Esophagus muscularis mucosa (tissue), 4 donors: ENCODE results near the gene TPGS2. TPM values are rescaled to one million over a fixed set of nuclear protein-coding genes. Genes with fewer than 3 reads are reported as not detected.

Experiments
- DNase-seq: peaks from one replicate; pipeline ENCODE4 v3.0.0-alpha.2; 2017; ENCODE audit errors: extremely low spot score
- H3K27ac ChIP-seq, 4 donors: fragments of 200-600 bp; sonication (generic); replicated peaks in 1 of 4; 1 replicate in 3 of 4; 2 replicates in 1 of 4; pipeline ENCODE4 v1.5.1; 2016 to 2019; ENCODE audit warnings: mild to moderate bottlenecking in 1 of 4
- H3K27me3 ChIP-seq, 4 donors: fragments of 200-600 bp; sonication (generic); one replicate each; pipeline versions ENCODE4 v1.5.1 to v1.6.0; 2016 to 2019
- H3K36me3 ChIP-seq, 4 donors: fragments of 200-600 bp; sonication (generic); one replicate each; pipeline ENCODE4 v1.5.1; 2016 to 2019
- H3K4me1 ChIP-seq, 4 donors: fragments of 200-600 bp; sonication (generic); one replicate each; pipeline ENCODE4 v1.5.1; 2016 to 2019
- H3K4me3 ChIP-seq, 4 donors: fragments of 200-600 bp; sonication (generic); 1 replicate in 2 of 4; 2 replicates in 2 of 4; pipeline ENCODE4 v1.5.1; 2016 to 2019; ENCODE audit warnings: mild to moderate bottlenecking in 4 of 4, moderate library complexity in 1 of 4
- H3K9me3 ChIP-seq, 4 donors: fragments of 200-600 bp; sonication (generic); 1 replicate in 3 of 4; 2 replicates in 1 of 4; pipeline ENCODE4 v1.5.1; 2016 to 2019
- EP300 ChIP-seq: sonication (generic); formaldehyde crosslinking; IDR thresholded peaks from one replicate; pipeline ENCODE4 v1.6.1; 2017; ENCODE audit warnings: antibody characterized with exemption
- POLR2A ChIP-seq: fragments of 450-650 bp; IDR thresholded peaks from one replicate; pipeline ENCODE4 v1.6.1; 2017; ENCODE audit warnings: antibody characterized with exemption, moderate library complexity, mild to moderate bottlenecking, low read depth
- POLR2AphosphoS5 ChIP-seq, 2 donors: sonication (generic); formaldehyde crosslinking; IDR thresholded peaks; one replicate each; pipeline ENCODE4 v1.6.1; 2017; ENCODE audit warnings: antibody characterized with exemption in 2 of 2
- WGBS: methylation state at CpG from one replicate; pipeline ENCODE4 v1.1.5; 2018; 5-methylcytosine and 5-hydroxymethylcytosine counted together
- intact Hi-C: fragments of 100-400 bp; cut with DNase I; formaldehyde crosslinking; loops from one replicate; pipeline ENCODE4 v1.15.1; 2023
- total RNA-seq, 4 donors: library from RNA; depleted of rRNA; stranded (reverse); fragments of >200 nt; gene quantifications; one replicate each; pipeline versions ENCODE4 v1.1.0 to v1.2.1, GENCODE V29; 2016
- TF ChIP-seq, protein P1 (sequence below), 3 experiments: fragments of 200-600 bp in 2 of 3; fragments of 450-650 bp in 1 of 3; sonication (generic) in 2 of 3; IDR thresholded peaks; one replicate each; pipeline ENCODE4 v1.5.1; 2017 to 2019; ENCODE audit warnings: antibody characterized with exemption in 3 of 3, mild to moderate bottlenecking in 2 of 3, moderate library complexity in 1 of 3

The TPGS2 gene
- total RNA-seq, 4 donors from 2014 or later: 74.3 to 117 (median 91.5) TPM

DNA sequence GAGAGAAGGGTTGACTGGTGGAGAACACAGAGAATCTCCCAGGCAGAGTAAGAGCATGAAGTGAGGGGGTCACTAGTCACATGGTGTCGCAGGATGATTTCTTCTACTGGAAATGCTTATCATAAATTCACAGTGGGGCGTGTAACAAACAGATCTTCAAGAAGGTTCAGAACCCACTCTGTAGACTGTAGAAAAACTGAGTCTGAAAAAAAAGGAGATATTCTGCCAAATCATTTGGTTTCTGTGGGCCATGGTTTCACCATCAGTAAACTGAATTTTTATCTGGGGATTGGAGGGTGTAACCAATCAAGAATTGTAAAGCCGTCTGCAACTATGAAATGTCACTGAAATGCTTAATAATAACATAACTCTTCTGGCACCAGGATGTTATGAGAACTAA is 15.0 kb downstream of the TPGS2 start:
- Histone ChIP-seq H3K9me3 (no peaks in the 10 kb centered on the region), H3K4me3 (no peak overlapping the region), H3K4me1 (peaks cover 9 to 36% (median 31%) of the 10 kb centered on the region in 4 donors), H3K36me3 (peaks cover 10 to 49% (median 16%) of the 10 kb centered on the region in 4 donors), H3K27ac (peak overlapping the region; percentile 28 to 70 (median 50)), H3K27me3 (no peaks in the 10 kb centered on the region)
- TF ChIP-seq POLR2A (no peak), EP300 (no peak), POLR2AphosphoS5 (IDR thresholded peaks at IDR 0.05) (no peak)
- TF ChIP-seq, protein P1, sequence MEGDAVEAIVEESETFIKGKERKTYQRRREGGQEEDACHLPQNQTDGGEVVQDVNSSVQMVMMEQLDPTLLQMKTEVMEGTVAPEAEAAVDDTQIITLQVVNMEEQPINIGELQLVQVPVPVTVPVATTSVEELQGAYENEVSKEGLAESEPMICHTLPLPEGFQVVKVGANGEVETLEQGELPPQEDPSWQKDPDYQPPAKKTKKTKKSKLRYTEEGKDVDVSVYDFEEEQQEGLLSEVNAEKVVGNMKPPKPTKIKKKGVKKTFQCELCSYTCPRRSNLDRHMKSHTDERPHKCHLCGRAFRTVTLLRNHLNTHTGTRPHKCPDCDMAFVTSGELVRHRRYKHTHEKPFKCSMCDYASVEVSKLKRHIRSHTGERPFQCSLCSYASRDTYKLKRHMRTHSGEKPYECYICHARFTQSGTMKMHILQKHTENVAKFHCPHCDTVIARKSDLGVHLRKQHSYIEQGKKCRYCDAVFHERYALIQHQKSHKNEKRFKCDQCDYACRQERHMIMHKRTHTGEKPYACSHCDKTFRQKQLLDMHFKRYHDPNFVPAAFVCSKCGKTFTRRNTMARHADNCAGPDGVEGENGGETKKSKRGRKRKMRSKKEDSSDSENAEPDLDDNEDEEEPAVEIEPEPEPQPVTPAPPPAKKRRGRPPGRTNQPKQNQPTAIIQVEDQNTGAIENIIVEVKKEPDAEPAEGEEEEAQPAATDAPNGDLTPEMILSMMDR (IDR thresholded peaks at IDR 0.05): no peak
- intact Hi-C loops: no loop called here
- no peak for DNase-seq
- 87% methylated on average over 3 of the region's 3 CpGs for WGBS

GRCh38 chr18:36813101-36813775 is 15.6 kb downstream of the TPGS2 start:
- no peaks in the 10 kb centered on the region for H3K27me3 ChIP-seq
- H3K4me1 ChIP-seq: peaks cover 9 to 36% (median 31%) of the 10 kb centered on the region in 4 donors
- 82% methylated on average over 4 of the region's 4 CpGs for WGBS
- no peak for TF ChIP-seq POLR2AphosphoS5 (IDR thresholded peaks at IDR 0.05)
- TF ChIP-seq EP300: no peak
- no peak for TF ChIP-seq POLR2A
- TF ChIP-seq, protein P1 (IDR thresholded peaks at IDR 0.05): no peak
- no peak for DNase-seq
- H3K36me3 ChIP-seq: peaks cover 8 to 43% (median 13%) of the 10 kb centered on the region in 4 donors
- intact Hi-C loops: no loop called here
- H3K4me3 ChIP-seq: no peak overlapping the region
- no peaks in the 10 kb centered on the region for H3K9me3 ChIP-seq
- H3K27ac ChIP-seq: peak overlapping the region; percentile 28 to 70 (median 50)

GRCh38 chr18:36812678-36813077 is 16.1 kb downstream of the TPGS2 start:
- 78% methylated on average over 3 of the region's 3 CpGs for WGBS
- Histone ChIP-seq H3K27ac (peak overlapping the region; percentile 33 to 70 (median 68)), H3K4me3 (no peak overlapping the region), H3K9me3 (no peaks in the 10 kb centered on the region), H3K36me3 (peaks cover 8 to 42% (median 13%) of the 10 kb centered on the region in 4 donors), H3K27me3 (no peaks in the 10 kb centered on the region), H3K4me1 (peaks cover 9 to 36% (median 31%) of the 10 kb centered on the region in 4 donors)
- no peak for DNase-seq
- TF ChIP-seq POLR2AphosphoS5 (IDR thresholded peaks at IDR 0.05) (peak in 1 of 2 donors; percentile 42), EP300 (no peak), POLR2A (no peak)
- TF ChIP-seq, protein P1 (IDR thresholded peaks at IDR 0.05): no peak
- intact Hi-C loops: no loop called here

DNA sequence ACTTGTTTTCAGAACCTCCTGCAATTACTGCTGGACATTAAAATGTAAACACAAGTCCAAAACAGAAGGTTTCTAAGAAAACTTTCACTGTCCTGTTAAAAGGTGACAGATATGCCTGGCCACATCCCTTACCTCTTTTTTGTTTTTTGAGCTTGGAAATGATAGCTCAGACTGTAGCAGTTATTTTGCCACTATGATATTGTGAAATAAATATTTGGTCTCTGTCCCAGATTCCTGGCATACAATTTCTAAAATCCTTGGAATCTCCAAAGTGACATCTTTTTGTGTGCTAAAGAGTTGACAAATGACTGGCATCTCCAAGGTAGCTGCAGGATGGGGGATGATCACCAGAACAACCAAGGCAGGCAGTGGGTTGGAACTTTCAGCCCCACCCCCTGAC is 16.8 kb downstream of the TPGS2 start:
- TF ChIP-seq EP300: no peak
- TF ChIP-seq POLR2AphosphoS5 (IDR thresholded peaks at IDR 0.05): no peak
- TF ChIP-seq, protein P1 (IDR thresholded peaks at IDR 0.05): no peak
- TF ChIP-seq POLR2A: no peak
- H3K4me1 ChIP-seq: peaks cover 9 to 36% (median 31%) of the 10 kb centered on the region in 4 donors
- no peaks in the 10 kb centered on the region for H3K27me3 ChIP-seq
- H3K36me3 ChIP-seq: peaks cover 1 to 42% (median 14%) of the 10 kb centered on the region in 4 donors
- DNase-seq: no peak
- peak overlapping the region; percentile 20 to 70 (median 68) for H3K27ac ChIP-seq
- intact Hi-C loops: no loop called here
- H3K4me3 ChIP-seq: no peak overlapping the region
- H3K9me3 ChIP-seq: no peaks in the 10 kb centered on the region
